HL-60 (cell line): ENCODE measurements around the gene ADAMTS12.

Source experiments
- GABPA ChIP-seq: IDR thresholded peaks from 2 replicates; pipeline ENCODE4 v1.6.1; 2012; ENCODE audit warnings: low read depth
- POLR2AphosphoS5 ChIP-seq: IDR thresholded peaks from 2 replicates; pipeline ENCODE4 v1.6.1; 2012; ENCODE audit warnings: low read depth
- TF ChIP-seq, protein P1 (sequence below): IDR thresholded peaks from one replicate; pipeline ENCODE4 v1.5.1; 2011; ENCODE audit warnings: low read length, control low read depth, inconsistent platforms; ENCODE audit not compliant: insufficient read depth
- TF ChIP-seq, protein P2 (sequence below): IDR thresholded peaks from 2 replicates; pipeline ENCODE4 v1.6.1; 2012; ENCODE audit warnings: low read depth; ENCODE audit not compliant: insufficient replicate concordance

DNA sequence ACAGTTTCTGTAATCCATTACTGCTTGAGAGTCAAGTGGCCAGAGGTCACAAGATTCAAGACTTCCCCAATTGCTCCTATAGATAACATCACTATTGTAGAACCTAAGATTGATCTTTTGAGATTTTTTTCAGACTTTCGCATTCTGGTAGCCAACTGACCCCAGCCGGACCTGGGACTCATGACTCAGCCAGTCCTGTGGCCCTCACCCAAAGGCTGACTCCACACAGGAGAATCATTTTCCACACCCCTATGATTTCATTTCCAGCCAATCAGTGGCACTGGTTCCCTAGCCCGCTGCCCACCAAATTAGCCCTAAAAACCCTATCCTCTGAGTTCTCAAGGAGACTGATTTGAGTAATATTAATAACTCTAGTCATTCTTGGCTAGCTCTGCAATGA lies 414.8 kb downstream of the ADAMTS12 start:
- TF ChIP-seq, protein P1, sequence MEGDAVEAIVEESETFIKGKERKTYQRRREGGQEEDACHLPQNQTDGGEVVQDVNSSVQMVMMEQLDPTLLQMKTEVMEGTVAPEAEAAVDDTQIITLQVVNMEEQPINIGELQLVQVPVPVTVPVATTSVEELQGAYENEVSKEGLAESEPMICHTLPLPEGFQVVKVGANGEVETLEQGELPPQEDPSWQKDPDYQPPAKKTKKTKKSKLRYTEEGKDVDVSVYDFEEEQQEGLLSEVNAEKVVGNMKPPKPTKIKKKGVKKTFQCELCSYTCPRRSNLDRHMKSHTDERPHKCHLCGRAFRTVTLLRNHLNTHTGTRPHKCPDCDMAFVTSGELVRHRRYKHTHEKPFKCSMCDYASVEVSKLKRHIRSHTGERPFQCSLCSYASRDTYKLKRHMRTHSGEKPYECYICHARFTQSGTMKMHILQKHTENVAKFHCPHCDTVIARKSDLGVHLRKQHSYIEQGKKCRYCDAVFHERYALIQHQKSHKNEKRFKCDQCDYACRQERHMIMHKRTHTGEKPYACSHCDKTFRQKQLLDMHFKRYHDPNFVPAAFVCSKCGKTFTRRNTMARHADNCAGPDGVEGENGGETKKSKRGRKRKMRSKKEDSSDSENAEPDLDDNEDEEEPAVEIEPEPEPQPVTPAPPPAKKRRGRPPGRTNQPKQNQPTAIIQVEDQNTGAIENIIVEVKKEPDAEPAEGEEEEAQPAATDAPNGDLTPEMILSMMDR, result no peak
- TF ChIP-seq GABPA (no peak), POLR2AphosphoS5 (no peak)
- TF ChIP-seq, protein P2, sequence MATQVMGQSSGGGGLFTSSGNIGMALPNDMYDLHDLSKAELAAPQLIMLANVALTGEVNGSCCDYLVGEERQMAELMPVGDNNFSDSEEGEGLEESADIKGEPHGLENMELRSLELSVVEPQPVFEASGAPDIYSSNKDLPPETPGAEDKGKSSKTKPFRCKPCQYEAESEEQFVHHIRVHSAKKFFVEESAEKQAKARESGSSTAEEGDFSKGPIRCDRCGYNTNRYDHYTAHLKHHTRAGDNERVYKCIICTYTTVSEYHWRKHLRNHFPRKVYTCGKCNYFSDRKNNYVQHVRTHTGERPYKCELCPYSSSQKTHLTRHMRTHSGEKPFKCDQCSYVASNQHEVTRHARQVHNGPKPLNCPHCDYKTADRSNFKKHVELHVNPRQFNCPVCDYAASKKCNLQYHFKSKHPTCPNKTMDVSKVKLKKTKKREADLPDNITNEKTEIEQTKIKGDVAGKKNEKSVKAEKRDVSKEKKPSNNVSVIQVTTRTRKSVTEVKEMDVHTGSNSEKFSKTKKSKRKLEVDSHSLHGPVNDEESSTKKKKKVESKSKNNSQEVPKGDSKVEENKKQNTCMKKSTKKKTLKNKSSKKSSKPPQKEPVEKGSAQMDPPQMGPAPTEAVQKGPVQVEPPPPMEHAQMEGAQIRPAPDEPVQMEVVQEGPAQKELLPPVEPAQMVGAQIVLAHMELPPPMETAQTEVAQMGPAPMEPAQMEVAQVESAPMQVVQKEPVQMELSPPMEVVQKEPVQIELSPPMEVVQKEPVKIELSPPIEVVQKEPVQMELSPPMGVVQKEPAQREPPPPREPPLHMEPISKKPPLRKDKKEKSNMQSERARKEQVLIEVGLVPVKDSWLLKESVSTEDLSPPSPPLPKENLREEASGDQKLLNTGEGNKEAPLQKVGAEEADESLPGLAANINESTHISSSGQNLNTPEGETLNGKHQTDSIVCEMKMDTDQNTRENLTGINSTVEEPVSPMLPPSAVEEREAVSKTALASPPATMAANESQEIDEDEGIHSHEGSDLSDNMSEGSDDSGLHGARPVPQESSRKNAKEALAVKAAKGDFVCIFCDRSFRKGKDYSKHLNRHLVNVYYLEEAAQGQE, result no peak
